Activated T-cell treated with anti-CD3 and anti-CD28 coated beads, Interleukin-2, amount 50 U/mL, for 72 hours (primary cell): Measurements from ENCODE around the gene CROCC2. TPM values are rescaled to one million over a fixed set of nuclear protein-coding genes. Genes with fewer than 3 reads are reported as not detected.

Experiments used
- ATAC-seq, 2 donors: fragments of 150-1000 bp; cut with Tn5 transposase; replicated peaks in 1 of 2; 2 replicates each; pipeline ENCODE4 v1.10.0; 2021; ENCODE audit warnings: moderate library complexity in 2 of 2, mild to moderate bottlenecking in 1 of 2
- DNase-seq, 2 donors: peaks; one replicate each; pipeline ENCODE4 v3.0.0; 2021 to 2022; ENCODE audit warnings: mixed read lengths in 1 of 2
- H3K27ac Mint-ChIP-seq: one replicate; pipeline ENCODE4 v1.8.0; 2022; ENCODE audit warnings: mild to moderate bottlenecking, moderate library complexity, mixed read lengths
- H3K27me3 Mint-ChIP-seq: one replicate; pipeline ENCODE4 v1.8.0; 2022; ENCODE audit warnings: low read depth, mixed read lengths
- H3K36me3 Mint-ChIP-seq, 2 donors: one replicate each; pipeline ENCODE4 v1.8.0; 2022; ENCODE audit warnings: mixed read lengths in 2 of 2, mild to moderate bottlenecking in 1 of 2; ENCODE audit not compliant: insufficient read depth in 2 of 2
- H3K4me1 Mint-ChIP-seq: one replicate; pipeline ENCODE4 v1.8.0; 2022; ENCODE audit warnings: low read depth, mixed read lengths
- H3K4me3 Mint-ChIP-seq, 2 donors: one replicate each; pipeline ENCODE4 v1.8.0; 2022; ENCODE audit warnings: mild to moderate bottlenecking in 2 of 2, mixed read lengths in 2 of 2, moderate library complexity in 2 of 2
- H3K9me3 Mint-ChIP-seq, 2 donors: one replicate each; pipeline ENCODE4 v1.8.0; 2022; ENCODE audit warnings: mixed read lengths in 2 of 2
- total RNA-seq, 2 donors: library from RNA; stranded (reverse); gene quantifications; one replicate each; pipeline ENCODE4 v1.2.3, GENCODE V29; 2022

The CROCC2 gene
- total RNA-seq, 2 donors from 2014 or later = not detected

GRCh38 chr2:241011751-241012510, 105.8 kb downstream of the CROCC2 start:
- DNase-seq (no peak), ATAC-seq (no peak)
- Mint-ChIP-seq H3K4me3 (no peak overlapping the region), H3K27ac (no peak overlapping the region), H3K27me3 (no peaks in the 10 kb centered on the region), H3K4me1 (peaks cover 30% of the 10 kb centered on the region), H3K36me3 (no peaks in the 10 kb centered on the region), H3K9me3 (no peaks in the 10 kb centered on the region)

GRCh38 chr2:241014224-241014623, 108.1 kb downstream of the CROCC2 start:
- DNase-seq = no peak
- Mint-ChIP-seq H3K27ac (no peak overlapping the region), H3K27me3 (no peaks in the 10 kb centered on the region), H3K4me3 (no peak overlapping the region), H3K36me3 (no peaks in the 10 kb centered on the region), H3K4me1 (peaks cover 22% of the 10 kb centered on the region), H3K9me3 (no peaks in the 10 kb centered on the region)
- no peak for ATAC-seq

- peaks cover 16% of the 10 kb centered on the region for H3K4me1 Mint-ChIP-seq
- H3K27me3 Mint-ChIP-seq = no peaks in the 10 kb centered on the region
- no peak overlapping the region for H3K4me3 Mint-ChIP-seq
- H3K9me3 Mint-ChIP-seq = no peaks in the 10 kb centered on the region
- no peak overlapping the region for H3K27ac Mint-ChIP-seq
- ATAC-seq (no peak), DNase-seq (no peak)
- H3K36me3 Mint-ChIP-seq = no peaks in the 10 kb centered on the region
Observed at GRCh38 chr2:241014764-241015163, 108.6 kb downstream of the CROCC2 start.

GRCh38 chr2:241015439-241015838, 109.3 kb downstream of the CROCC2 start:
- no peaks in the 10 kb centered on the region for H3K36me3 Mint-ChIP-seq
- ATAC-seq = no peak
- no peaks in the 10 kb centered on the region for H3K27me3 Mint-ChIP-seq

GRCh38 chr2:241017228-241017940, 111.2 kb downstream of the CROCC2 start:
- Mint-ChIP-seq H3K36me3 (no peaks in the 10 kb centered on the region), H3K4me1 (peaks cover 13% of the 10 kb centered on the region), H3K27me3 (no peaks in the 10 kb centered on the region), H3K9me3 (peaks cover 0 to 2% of the 10 kb centered on the region in 2 donors), H3K4me3 (no peak overlapping the region), H3K27ac (no peak overlapping the region)
- no peak for DNase-seq
- no peak for ATAC-seq

More at GRCh38 chr2:241015439-241015838, 109.3 kb downstream of the CROCC2 start:
- no peaks in the 10 kb centered on the region for H3K9me3 Mint-ChIP-seq
- peaks cover 11% of the 10 kb centered on the region for H3K4me1 Mint-ChIP-seq
- H3K4me3 Mint-ChIP-seq = no peak overlapping the region
- no peak for DNase-seq
- no peak overlapping the region for H3K27ac Mint-ChIP-seq

GRCh38 chr2:241018051-241018891, 112.1 kb downstream of the CROCC2 start:
- DNase-seq = no peak
- H3K27ac Mint-ChIP-seq = no peak overlapping the region
- H3K36me3 Mint-ChIP-seq = no peaks in the 10 kb centered on the region
- no peaks in the 10 kb centered on the region for H3K27me3 Mint-ChIP-seq
- peak; percentile 53 to 63 for ATAC-seq
- peaks cover 0 to 4% of the 10 kb centered on the region in 2 donors for H3K9me3 Mint-ChIP-seq
- H3K4me3 Mint-ChIP-seq = no peak overlapping the region
- H3K4me1 Mint-ChIP-seq = peaks cover 6% of the 10 kb centered on the region

GRCh38 chr2:241019441-241020139, 113.5 kb downstream of the CROCC2 start:
- H3K9me3 Mint-ChIP-seq = peaks cover 0 to 4% of the 10 kb centered on the region in 2 donors
- no peaks in the 10 kb centered on the region for H3K36me3 Mint-ChIP-seq
- H3K4me3 Mint-ChIP-seq = no peak overlapping the region
- H3K4me1 Mint-ChIP-seq = peaks cover 6% of the 10 kb centered on the region
- DNase-seq = no peak
- H3K27me3 Mint-ChIP-seq = no peaks in the 10 kb centered on the region
- H3K27ac Mint-ChIP-seq = no peak overlapping the region
- ATAC-seq = no peak

- H3K4me3 Mint-ChIP-seq = no peak overlapping the region
- no peaks in the 10 kb centered on the region for H3K27me3 Mint-ChIP-seq
- ATAC-seq = no peak
- H3K27ac Mint-ChIP-seq = no peak overlapping the region
- no peak for DNase-seq
- H3K36me3 Mint-ChIP-seq = peaks cover 0 to 1% of the 10 kb centered on the region in 2 donors
- peaks cover 0 to 4% of the 10 kb centered on the region in 2 donors for H3K9me3 Mint-ChIP-seq
- H3K4me1 Mint-ChIP-seq = peaks cover 6% of the 10 kb centered on the region
Observed at GRCh38 chr2:241020201-241020600, 114.1 kb downstream of the CROCC2 start.

GRCh38 chr2:241020629-241021190, 114.6 kb downstream of the CROCC2 start:
- Mint-ChIP-seq H3K4me1 (peaks cover 6% of the 10 kb centered on the region), H3K27me3 (no peaks in the 10 kb centered on the region), H3K27ac (no peak overlapping the region), H3K9me3 (peaks cover 0 to 6% of the 10 kb centered on the region in 2 donors), H3K4me3 (no peak overlapping the region), H3K36me3 (peaks cover 5% of the 10 kb centered on the region in 2 donors)
- no peak for DNase-seq
- ATAC-seq = no peak

- Mint-ChIP-seq H3K4me3 (no peak overlapping the region), H3K9me3 (peaks cover 10% of the 10 kb centered on the region in 2 donors), H3K27ac (no peak overlapping the region), H3K36me3 (peaks cover 10 to 16% of the 10 kb centered on the region in 2 donors), H3K4me1 (peaks cover 6% of the 10 kb centered on the region), H3K27me3 (no peaks in the 10 kb centered on the region)
- DNase-seq = no peak
- ATAC-seq = no peak
Observed at GRCh38 chr2:241025639-241026038, 119.5 kb downstream of the CROCC2 start.

- no peaks in the 10 kb centered on the region for H3K27me3 Mint-ChIP-seq
- H3K36me3 Mint-ChIP-seq = peaks cover 10 to 16% of the 10 kb centered on the region in 2 donors
- DNase-seq (no peak), ATAC-seq (no peak)
- H3K4me1 Mint-ChIP-seq = no peaks in the 10 kb centered on the region
- H3K9me3 Mint-ChIP-seq = peaks cover 6 to 10% of the 10 kb centered on the region in 2 donors
- no peak overlapping the region for H3K4me3 Mint-ChIP-seq
- no peak overlapping the region for H3K27ac Mint-ChIP-seq
Observed at GRCh38 chr2:241029599-241030332, 123.6 kb downstream of the CROCC2 start.

GRCh38 chr2:241030333-241030680, 124.2 kb downstream of the CROCC2 start:
- no peak for ATAC-seq
- Mint-ChIP-seq H3K4me1 (no peaks in the 10 kb centered on the region), H3K27ac (no peak overlapping the region)

More at GRCh38 chr2:241030333-241030680, 124.2 kb downstream of the CROCC2 start:
- H3K27me3 Mint-ChIP-seq = no peaks in the 10 kb centered on the region
- no peak for DNase-seq
- peaks cover 8 to 15% of the 10 kb centered on the region in 2 donors for H3K36me3 Mint-ChIP-seq
- H3K4me3 Mint-ChIP-seq = no peak overlapping the region
- H3K9me3 Mint-ChIP-seq = peaks cover 6 to 10% of the 10 kb centered on the region in 2 donors
